Measurements from ENCODE around the gene USF2. TPM values are rescaled to one million over a fixed set of nuclear protein-coding genes. Genes with fewer than 3 reads are reported as not detected.

USF2 gene
- polyA plus RNA-seq, 1 of the 3 experiments (the other 2 are of a cell fraction): 102 TPM

GRCh38 chr19:35254341-35255297 is 14.1 kb upstream of the USF2 start:
- H3F3A ChIP-seq (replicated peaks; ENCODE audit: insufficient read depth): no peaks in the 10 kb centered on the region

More at GRCh38 chr19:35254341-35255297, 14.1 kb upstream of the USF2 start:
- TF ChIP-seq TEAD4 (IDR thresholded peaks at IDR 0.05; ENCODE audit: borderline replicate concordance, insufficient read depth): no peak
- no peak for TF ChIP-seq RXRA (IDR thresholded peaks at IDR 0.05; ENCODE audit: borderline replicate concordance, low read depth)
- no peak for TF ChIP-seq USF1 (IDR thresholded peaks at IDR 0.05; ENCODE audit: borderline replicate concordance, low read depth)
- TF ChIP-seq RCOR1 (IDR thresholded peaks at IDR 0.05; ENCODE audit: low read length): no peak
- no peak for TF ChIP-seq NFIC (IDR thresholded peaks at IDR 0.05; ENCODE audit: borderline replicate concordance)
- no peak for TF ChIP-seq IRF3 (IDR thresholded peaks at IDR 0.05; ENCODE audit: low read depth, low read length)
- no peak for TF ChIP-seq GABPA (IDR thresholded peaks at IDR 0.05; ENCODE audit: low read depth)
- no peak for TF ChIP-seq ZBTB33 (IDR thresholded peaks at IDR 0.05; ENCODE audit: borderline replicate concordance, low read depth)
- TF ChIP-seq USF2 (IDR thresholded peaks at IDR 0.05; ENCODE audit: borderline replicate concordance, low read depth, low read length): no peak
- TF ChIP-seq MAX (IDR thresholded peaks at IDR 0.05; ENCODE audit: low read depth): no peak
- TF ChIP-seq TCF12 (IDR thresholded peaks at IDR 0.05): no peak
- Histone ChIP-seq H3K4me3 (ENCODE audit: low read depth in 2 of 2, low read length in 1 of 2) (no peak overlapping the region), H3K9me2 (no peaks in the 10 kb centered on the region), H3K36me3 (replicated peaks in 1 of 2; ENCODE audit: control insufficient read depth in 1 of 2, insufficient read depth in 2 of 2, low read length in 1 of 2) (no peaks in the 10 kb centered on the region), H2AFZ (ENCODE audit: low read depth) (no peak overlapping the region), H3K27me3 (ENCODE audit: insufficient read depth) (peaks cover 44% of the 10 kb centered on the region), H3K9me3 (no peaks in the 10 kb centered on the region), H4K20me1 (ENCODE audit: insufficient read depth) (no peaks in the 10 kb centered on the region), H3K4me1 (ENCODE audit: control insufficient read depth in 1 of 2, insufficient read depth in 2 of 2, low read depth in 1 of 2, low read length in 1 of 2) (no peaks in the 10 kb centered on the region; a peak in 1 of 4 replicates), H3K27ac (ENCODE audit: low read depth in 2 of 2, low read length in 1 of 2) (no peak overlapping the region), H3K79me2 (ENCODE audit: insufficient read depth) (no peaks in the 10 kb centered on the region), H3K4me2 (no peak overlapping the region), H3K9ac (no peak overlapping the region)
- ChIA-PET POLR2A (no interaction called here), CTCF (interaction anchor here (1.0 kb wide), 2 partner anchors 15 to 113 kb away, joined by 3 read pairs; no protein-coding TSS in a partner anchor)
- no peak for DNase-seq
- 58% methylated on average over 17 of the region's 17 CpGs for WGBS (ENCODE audit: low lambda C conversion rate)
